Measurements from ENCODE around the gene NCBP1. TPM values are rescaled to one million over a fixed set of nuclear protein-coding genes. Genes with fewer than 3 reads are reported as not detected.
A peak's percentile ranks its signal among the peaks of the same experiment; 100 is the strongest.
"Not testable (repeated sequence)": the region's sequence is repeated elsewhere in the genome, so short reads cannot be mapped to it uniquely, and the experiment has no call there.

The NCBP1 gene
- total RNA-seq, 2 experiments from 2014 or later, result 45.9 to 49.0 TPM

DNA sequence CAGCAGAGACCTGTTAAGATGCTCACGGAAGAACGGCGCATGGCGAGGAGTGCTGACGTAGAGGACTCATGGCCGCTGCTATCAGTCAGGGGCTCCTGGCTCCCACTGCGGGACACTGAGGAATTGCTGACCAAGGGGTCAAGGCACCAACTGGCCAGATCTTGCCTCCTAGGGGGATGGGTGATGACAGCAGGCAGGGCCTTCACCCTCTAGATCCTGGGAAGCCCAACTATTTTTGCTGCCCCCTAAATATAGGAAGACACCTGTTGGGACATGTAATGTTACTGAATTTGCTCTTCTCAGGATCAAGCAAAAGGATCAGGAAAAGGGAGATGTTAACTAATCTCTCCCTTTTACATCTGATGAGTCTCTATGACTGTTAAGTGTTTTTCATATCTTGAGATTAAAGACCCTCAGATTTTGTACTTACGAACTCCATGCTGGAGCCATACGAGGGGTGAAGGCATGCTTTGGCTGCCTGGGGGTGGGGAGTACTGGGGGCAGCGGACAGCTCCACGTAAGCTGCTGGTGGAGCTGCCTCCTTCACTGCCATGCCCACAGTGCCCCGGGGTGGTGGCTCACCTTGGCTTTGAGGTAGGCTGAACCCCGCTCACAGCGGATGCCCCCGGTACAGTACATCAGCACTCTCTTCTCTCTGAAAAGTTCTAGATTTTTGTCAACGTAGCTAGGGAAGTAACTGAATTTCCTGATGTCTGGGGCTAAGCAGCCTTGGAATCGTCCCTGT, 28.5 kb upstream of the NCBP1 start:
- H3K36me3 Mint-ChIP-seq, result peaks cover 9% of the 10 kb centered on the region
- DNase-seq, result no peak
- no peaks in the 10 kb centered on the region for H3K9me3 Mint-ChIP-seq
- no peaks in the 10 kb centered on the region for H3K27me3 Mint-ChIP-seq
- no peaks in the 10 kb centered on the region for H3K4me1 Mint-ChIP-seq
- no peak overlapping the region for H3K27ac Mint-ChIP-seq
- no peak overlapping the region for H3K4me3 Mint-ChIP-seq

DNA sequence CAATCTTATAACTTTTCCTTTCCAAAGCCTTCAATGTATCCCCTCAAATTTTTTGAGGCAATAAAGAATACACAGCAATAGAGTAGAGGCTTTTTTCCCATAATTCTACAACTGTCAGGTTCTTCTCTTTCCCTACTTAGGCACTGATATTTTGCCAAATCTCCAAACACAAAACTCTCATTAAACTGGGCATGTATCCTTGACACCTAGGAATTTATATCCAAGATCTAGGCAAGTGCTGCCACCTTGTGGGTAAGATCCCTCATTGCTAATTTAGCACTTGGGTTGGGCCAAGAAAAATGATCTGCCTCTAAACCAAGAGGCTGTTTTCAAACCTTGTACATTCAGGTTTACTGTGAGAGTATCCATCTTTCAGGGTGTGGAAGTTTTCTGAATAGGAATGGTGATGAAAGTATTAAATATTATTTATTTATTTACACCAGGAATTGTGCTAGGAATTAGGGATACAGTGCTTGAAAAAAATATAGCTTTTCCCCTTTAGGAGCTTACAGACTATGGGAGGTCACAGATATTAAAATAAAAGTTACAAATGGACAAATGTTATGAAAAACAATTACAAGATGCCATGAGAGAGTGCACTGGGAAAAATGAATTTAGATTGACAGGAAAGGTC, 18.1 kb upstream of the NCBP1 start:
- Mint-ChIP-seq H3K27me3 (no peaks in the 10 kb centered on the region), H3K4me3 (no peak overlapping the region), H3K4me1 (peaks cover 19% of the 10 kb centered on the region), H3K27ac (no peak overlapping the region), H3K36me3 (peaks cover 11% of the 10 kb centered on the region), H3K9me3 (no peaks in the 10 kb centered on the region)
- DNase-seq, result peak; percentile 36

DNA sequence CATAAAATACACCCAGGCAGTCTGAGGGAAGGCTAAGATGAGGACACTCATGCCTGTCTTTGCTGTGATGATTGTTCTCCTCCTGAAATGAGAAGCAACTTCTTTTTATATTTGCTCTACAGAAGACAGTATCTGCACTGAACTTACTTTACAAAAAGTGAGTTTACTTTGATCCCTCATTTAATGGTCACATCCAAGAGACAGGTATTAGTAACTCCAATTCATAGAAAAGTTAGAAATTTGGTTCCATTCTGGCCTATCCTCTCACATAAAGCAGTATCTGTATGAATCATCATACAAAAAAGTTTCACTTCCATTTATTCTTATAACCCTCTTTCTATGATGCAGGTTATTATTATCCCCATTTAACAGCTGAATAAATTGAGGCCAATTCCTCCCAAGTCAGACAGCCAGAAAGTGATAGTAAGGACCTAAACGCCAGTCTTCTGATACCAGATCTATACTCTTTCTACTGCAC, 15.6 kb upstream of the NCBP1 start:
- H3K9me3 Mint-ChIP-seq, result no peaks in the 10 kb centered on the region
- no peak overlapping the region for H3K4me3 Mint-ChIP-seq
- H3K36me3 Mint-ChIP-seq, result peaks cover 28% of the 10 kb centered on the region
- H3K27ac Mint-ChIP-seq, result peak overlapping the region; percentile 79
- peaks cover 19% of the 10 kb centered on the region for H3K4me1 Mint-ChIP-seq
- H3K27me3 Mint-ChIP-seq, result no peaks in the 10 kb centered on the region
- DNase-seq, result no peak

DNA sequence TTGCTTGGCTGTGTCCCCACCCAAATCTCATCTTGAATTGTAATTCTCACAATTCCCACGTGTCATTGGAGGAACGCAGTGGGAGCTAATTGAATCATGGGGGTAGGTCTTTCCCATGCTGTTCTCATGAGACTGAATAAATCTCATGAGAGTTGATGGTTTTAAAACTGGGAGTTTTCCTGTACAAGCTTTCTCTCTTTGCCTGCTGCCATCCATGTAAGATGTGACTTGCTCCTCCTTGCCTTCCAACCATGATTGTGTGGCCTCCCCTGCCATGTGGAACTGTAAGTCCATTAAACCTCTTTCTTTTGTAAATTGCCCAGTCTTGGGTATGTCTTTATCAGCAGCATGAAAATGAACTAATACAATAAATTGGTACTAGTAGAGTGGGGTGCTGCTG, 13.6 kb upstream of the NCBP1 start:
- H3K36me3 Mint-ChIP-seq, result peaks cover 37% of the 10 kb centered on the region
- H3K9me3 Mint-ChIP-seq, H3K4me3 Mint-ChIP-seq, H3K27ac Mint-ChIP-seq, DNase-seq, H3K27me3 Mint-ChIP-seq: not testable (repeated sequence)
- peaks cover 25% of the 10 kb centered on the region for H3K4me1 Mint-ChIP-seq

DNA sequence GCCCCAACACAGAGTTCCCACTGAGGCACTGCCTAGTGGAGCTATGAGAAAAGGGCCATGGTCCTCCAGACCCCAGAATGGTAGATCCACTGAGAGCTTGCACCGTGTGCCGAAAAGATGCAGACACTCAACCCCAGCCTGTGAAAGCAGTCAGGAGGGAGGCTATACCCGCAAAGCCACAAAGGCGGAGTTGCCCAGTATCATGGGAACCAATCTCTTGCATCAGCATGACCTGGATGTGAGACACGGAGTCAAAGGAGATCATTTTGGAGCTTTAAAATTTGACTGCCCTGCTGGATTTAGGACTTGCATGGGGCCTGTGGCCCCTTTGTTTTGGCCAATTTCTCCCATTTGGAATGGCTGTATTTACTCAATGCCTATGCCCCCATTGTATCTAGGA, 11.1 kb upstream of the NCBP1 start:
- DNase-seq, result not testable (repeated sequence)

DNA sequence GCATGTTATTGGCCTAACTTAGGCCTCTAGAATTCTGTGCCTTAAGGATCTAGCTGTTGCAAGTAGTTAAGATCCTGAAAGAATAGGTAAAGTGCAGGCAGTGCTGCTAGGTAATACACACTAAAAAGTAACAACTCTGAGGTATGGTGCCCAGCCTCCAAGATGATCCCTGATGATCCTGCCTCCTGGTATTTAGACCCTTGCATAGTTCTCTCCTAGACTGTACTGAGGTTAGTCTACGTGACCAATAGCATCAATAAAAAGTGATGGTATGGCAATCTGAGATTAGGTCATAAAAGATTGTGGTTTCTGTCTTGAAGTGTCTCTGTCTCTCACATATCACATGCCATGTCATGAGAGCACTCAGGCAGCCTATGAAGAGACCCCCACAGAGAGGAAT, 9.7 kb upstream of the NCBP1 start:
- Mint-ChIP-seq H3K4me3 (no peak overlapping the region), H3K4me1 (peaks cover 15% of the 10 kb centered on the region), H3K9me3 (no peaks in the 10 kb centered on the region), H3K27ac (no peak overlapping the region), H3K36me3 (peaks cover 38% of the 10 kb centered on the region), H3K27me3 (no peaks in the 10 kb centered on the region)
- no peak for DNase-seq

More for the DNA sequence above, 11.1 kb upstream of the NCBP1 start:
- not testable (repeated sequence) for H3K27ac Mint-ChIP-seq, H3K9me3 Mint-ChIP-seq, H3K27me3 Mint-ChIP-seq, H3K4me3 Mint-ChIP-seq
- H3K4me1 Mint-ChIP-seq, result peaks cover 22% of the 10 kb centered on the region
- H3K36me3 Mint-ChIP-seq, result peaks cover 37% of the 10 kb centered on the region

DNA sequence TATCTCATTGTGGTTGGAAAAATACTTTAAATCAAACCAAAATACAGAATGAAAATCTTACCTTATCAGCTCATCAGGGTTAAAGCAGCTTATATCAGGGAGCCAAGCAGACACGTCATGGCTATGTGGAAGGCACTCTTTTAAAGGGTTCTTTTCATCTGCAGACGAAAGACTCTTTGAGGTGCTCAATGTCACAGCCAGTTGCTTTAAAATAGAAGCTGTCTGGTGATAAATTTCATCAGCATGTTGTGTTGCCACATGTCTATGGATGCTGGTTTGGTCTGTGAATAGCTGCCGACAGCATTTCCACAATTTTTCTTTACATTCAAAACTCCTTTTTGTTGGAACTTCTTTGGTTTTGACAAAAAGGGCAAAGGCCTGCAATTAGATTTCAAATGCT, 8.0 kb upstream of the NCBP1 start:
- Mint-ChIP-seq H3K4me3 (no peak overlapping the region), H3K9me3 (no peaks in the 10 kb centered on the region), H3K4me1 (peaks cover 23% of the 10 kb centered on the region), H3K27me3 (no peaks in the 10 kb centered on the region), H3K27ac (no peak overlapping the region), H3K36me3 (peaks cover 33% of the 10 kb centered on the region)
- no peak for DNase-seq

DNA sequence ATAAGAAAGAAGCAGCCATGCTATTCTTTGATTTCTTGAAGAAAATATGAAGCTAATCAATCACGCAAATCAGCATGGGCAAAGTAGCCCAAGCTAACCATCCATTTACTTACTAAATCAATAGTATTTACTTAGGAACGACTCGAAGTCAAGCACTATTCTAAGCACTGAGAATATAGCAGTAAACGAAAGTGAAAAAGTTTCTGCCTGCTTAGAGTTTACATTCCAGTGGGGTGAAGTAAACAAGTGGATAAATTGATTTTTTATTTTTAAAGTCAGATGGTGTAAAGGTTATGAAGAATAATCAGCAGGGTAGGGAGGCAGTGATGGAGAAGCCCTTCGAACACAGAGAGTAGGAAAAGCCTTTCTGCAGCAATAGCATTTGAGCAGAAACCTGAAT, 6.0 kb upstream of the NCBP1 start:
- Mint-ChIP-seq H3K36me3 (peaks cover 20% of the 10 kb centered on the region), H3K4me3 (no peak overlapping the region), H3K9me3 (no peaks in the 10 kb centered on the region), H3K4me1 (peaks cover 32% of the 10 kb centered on the region), H3K27me3 (no peaks in the 10 kb centered on the region), H3K27ac (no peak overlapping the region)
- DNase-seq, result no peak

DNA sequence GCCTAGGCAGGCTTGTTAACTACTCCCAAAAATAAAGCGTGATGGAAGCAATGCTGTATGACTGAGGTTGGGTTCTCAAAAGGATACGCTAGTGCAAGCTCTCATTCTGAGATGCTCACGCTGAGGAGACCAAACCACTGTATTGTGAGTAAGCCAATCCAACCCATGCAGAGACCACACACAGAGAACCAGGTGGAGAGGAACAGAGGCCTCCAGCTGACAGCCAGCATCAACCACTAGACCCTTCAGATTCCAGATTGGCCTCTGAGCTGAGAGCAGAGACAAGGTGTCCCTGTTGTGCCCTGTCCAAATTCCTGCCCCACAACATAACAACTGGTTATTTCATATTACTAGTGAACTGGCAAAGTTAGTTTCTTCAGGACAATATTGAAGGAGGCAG, 5.0 kb upstream of the NCBP1 start:
- DNase-seq, result no peak
- H3K27me3 Mint-ChIP-seq, result no peaks in the 10 kb centered on the region
- no peak overlapping the region for H3K4me3 Mint-ChIP-seq
- peaks cover 32% of the 10 kb centered on the region for H3K4me1 Mint-ChIP-seq
- no peaks in the 10 kb centered on the region for H3K9me3 Mint-ChIP-seq
- H3K27ac Mint-ChIP-seq, result no peak overlapping the region
- peaks cover 17% of the 10 kb centered on the region for H3K36me3 Mint-ChIP-seq

DNA sequence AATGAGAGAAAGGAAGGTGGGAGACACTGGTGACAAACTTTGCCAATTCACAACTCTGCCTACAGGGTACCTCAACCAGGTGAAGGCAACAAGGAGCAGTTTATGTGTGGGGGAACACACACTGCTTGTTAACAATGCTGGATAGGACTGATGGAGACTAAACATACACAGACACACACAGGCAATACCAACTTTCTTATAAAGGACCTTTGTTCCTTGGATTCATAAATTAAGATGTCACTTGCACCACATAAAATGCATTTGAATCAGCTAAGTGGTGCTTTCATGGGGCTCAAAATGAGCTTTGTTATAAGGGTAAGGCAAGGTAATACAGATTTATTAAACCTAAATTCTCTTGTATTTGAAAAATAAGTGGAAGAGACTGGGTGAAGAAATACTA, 4.5 kb upstream of the NCBP1 start:
- Mint-ChIP-seq H3K27me3 (no peaks in the 10 kb centered on the region), H3K4me1 (peaks cover 28% of the 10 kb centered on the region), H3K36me3 (peaks cover 15% of the 10 kb centered on the region), H3K9me3 (no peaks in the 10 kb centered on the region), H3K4me3 (no peak overlapping the region), H3K27ac (no peak overlapping the region)
- no peak for DNase-seq

DNA sequence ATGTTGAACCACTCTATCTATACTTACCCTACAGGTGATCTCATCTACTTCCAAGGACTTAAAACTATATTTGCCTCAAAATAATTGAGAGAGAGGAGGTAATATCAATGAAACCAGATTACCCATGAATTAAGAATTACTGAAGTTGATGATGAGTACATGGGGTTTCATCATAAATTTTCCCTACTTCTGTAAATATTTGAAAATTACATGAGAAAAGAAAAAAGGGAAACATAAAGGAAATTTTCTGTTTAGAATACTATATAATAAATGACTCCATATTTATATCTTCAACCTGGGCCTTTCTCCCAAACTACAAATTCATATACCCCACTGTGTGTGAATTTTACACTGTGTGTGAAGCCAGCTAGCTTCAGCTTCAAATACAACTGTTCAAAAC, 3.0 kb upstream of the NCBP1 start:
- Mint-ChIP-seq H3K27me3 (no peaks in the 10 kb centered on the region), H3K27ac (no peak overlapping the region), H3K4me3 (no peak overlapping the region), H3K36me3 (peaks cover 23% of the 10 kb centered on the region), H3K4me1 (peaks cover 33% of the 10 kb centered on the region), H3K9me3 (no peaks in the 10 kb centered on the region)
- DNase-seq, result no peak

DNA sequence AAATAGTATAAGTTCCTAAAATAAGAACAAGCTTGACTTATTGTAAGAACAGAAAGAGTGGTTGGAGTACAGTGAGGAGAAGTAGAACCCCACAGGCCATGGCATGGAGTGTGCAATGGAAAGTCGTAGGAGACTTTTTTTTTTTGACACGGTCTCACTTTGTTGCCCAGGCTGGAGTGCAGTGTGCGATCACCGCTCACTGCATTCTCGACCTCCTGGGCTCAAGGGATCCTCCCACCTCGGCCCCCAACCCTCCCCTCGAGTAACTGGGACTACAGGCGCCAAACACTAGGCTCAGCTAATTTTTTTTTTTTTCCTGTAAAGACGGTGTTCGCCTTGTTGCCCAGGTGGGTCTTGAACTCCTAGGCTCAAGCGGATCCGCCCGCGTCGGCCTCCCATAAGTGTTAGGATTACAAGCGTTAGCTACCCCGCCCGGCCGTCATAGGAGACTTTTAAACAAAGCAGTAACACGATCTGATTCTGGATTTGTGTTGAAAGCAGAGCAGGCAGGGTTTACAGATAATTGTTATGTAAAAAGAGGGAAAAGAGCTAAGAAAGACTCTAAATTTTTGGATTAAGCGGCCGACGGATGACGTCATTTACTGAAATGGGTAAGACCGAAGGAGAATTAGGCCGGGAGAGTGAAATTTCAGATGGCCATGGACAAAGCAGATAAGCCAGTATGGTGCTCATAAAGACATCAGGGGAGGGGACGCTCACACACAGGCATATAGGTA, 1.2 kb upstream of the NCBP1 start:
- DNase-seq, result peak; percentile 21
- H3K4me3 Mint-ChIP-seq, result peak overlapping the region; percentile 89

DNA sequence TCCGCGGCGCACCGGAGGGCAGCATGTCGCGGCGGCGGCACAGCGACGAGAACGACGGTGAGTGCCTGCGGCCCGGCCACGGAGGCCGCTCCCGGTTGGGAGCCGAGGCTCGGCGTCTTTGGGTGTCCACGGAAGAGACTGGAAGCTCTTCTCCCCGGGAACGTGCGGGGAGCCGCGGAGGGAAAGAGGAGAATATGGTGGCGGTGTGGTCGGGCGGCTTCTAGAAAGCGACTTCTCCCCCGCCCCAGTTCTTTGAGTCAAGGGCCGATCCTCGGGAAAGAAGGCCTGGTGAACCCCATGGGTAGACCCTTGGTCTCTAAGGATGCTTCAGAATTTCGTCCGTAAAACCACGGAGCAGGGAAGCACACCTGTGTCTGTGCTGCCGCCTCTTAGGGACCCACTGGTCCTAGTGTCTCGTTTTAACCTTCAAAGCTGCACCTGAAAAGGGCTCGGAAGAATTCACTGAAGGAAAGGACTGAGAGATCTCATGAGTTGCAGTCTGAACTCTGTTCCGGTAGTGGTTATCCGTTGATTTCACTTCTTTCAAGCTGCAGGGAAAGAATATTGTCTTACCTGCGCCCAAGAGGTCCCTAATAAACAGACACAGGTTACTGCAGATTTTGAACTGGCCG, 354 bp downstream of the NCBP1 start:
- peaks cover 48% of the 10 kb centered on the region for H3K4me1 Mint-ChIP-seq
- DNase-seq, result no peak
- H3K36me3 Mint-ChIP-seq, result peaks cover 18% of the 10 kb centered on the region
- peak overlapping the region; percentile 100 for H3K27ac Mint-ChIP-seq
- no peaks in the 10 kb centered on the region for H3K27me3 Mint-ChIP-seq
- no peaks in the 10 kb centered on the region for H3K9me3 Mint-ChIP-seq
- H3K4me3 Mint-ChIP-seq, result peak overlapping the region; percentile 89

More for the DNA sequence above, 1.2 kb upstream of the NCBP1 start:
- peaks cover 42% of the 10 kb centered on the region for H3K4me1 Mint-ChIP-seq
- H3K27ac Mint-ChIP-seq, result peak overlapping the region; percentile 100
- peaks cover 20% of the 10 kb centered on the region for H3K36me3 Mint-ChIP-seq
- H3K27me3 Mint-ChIP-seq, result no peaks in the 10 kb centered on the region
- H3K9me3 Mint-ChIP-seq, result no peaks in the 10 kb centered on the region

DNA sequence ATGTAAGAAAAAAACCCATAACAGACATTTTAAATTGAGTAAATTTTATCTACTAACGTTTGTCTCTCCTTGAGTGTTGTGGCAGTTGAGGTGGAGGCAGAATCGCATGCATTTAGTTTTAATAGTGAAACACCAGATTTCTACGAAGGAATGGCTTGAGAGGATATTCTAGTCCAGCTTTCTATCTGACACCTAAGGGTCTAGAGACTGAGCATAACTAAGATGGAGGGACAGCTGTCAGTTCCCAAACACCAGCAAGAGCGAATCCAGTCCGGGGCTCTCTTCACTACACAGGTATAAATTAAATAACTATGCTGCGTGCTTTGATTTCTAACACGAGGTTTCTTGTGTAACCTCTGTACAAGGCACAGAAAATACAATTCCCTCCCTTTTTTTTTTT, 1.4 kb downstream of the NCBP1 start:
- peaks cover 51% of the 10 kb centered on the region for H3K4me1 Mint-ChIP-seq

DNA sequence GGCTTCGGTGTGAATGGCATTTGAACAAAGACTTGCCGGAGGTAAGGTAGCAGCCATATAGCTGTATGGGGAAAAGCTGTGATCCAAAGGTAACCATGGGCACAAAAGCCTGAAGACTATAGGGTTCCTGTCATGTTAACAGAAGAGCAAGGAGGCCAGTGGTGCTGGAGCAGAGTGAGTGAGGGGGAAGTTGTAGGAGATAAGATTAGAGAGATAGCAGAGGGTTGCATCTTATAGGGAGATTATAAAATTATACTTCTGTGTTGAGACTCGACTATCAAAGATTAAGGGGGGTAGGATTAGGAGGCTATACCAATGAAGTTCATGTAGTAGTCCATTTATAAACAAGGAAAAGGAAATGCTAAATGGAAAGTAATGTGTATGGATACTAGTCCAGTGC, 3.3 kb downstream of the NCBP1 start:
- Mint-ChIP-seq H3K36me3 (peaks cover 15% of the 10 kb centered on the region), H3K4me1 (peaks cover 50% of the 10 kb centered on the region), H3K4me3 (peak overlapping the region; percentile 19), H3K27ac (no peak overlapping the region), H3K9me3 (no peaks in the 10 kb centered on the region), H3K27me3 (no peaks in the 10 kb centered on the region)
- no peak for DNase-seq

More for the DNA sequence above, 1.4 kb downstream of the NCBP1 start:
- Mint-ChIP-seq H3K36me3 (peaks cover 18% of the 10 kb centered on the region), H3K4me3 (peak overlapping the region; percentile 89), H3K9me3 (no peaks in the 10 kb centered on the region), H3K27me3 (no peaks in the 10 kb centered on the region), H3K27ac (peak overlapping the region; percentile 100)
- DNase-seq, result no peak

Measured in activated naive CD8-positive, alpha-beta T cell treated with anti-CD3 and anti-CD28 coated beads for 36 hours (primary cell).